Fibroblast of skin of right biceps (primary cell): ENCODE results near the gene OR4D2.

Source experiments
- DNase-seq: peaks from one replicate; pipeline ENCODE4 v3.0.0-alpha.2; 2013

Gene OR4D2

DNA sequence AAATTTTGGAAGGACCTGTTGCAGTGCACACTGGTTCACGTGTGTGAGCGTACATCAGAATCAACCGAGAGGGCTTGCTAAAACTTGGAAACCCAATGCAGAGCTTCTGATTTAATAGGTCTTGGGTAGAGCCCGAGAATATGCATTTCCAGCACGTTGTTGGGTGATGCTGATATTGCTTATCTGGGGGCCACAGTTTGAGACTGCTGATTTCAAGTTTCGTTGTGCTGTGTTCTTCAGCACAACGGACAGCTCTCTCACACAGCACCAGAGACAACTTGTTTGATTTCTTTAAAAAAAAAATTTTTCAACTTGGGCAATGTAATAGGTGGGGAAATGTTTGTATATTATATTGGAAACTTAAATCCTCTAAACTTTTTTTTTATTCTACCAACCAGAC is 9.4 kb downstream of the OR4D2 start:
- no peak for DNase-seq

DNA sequence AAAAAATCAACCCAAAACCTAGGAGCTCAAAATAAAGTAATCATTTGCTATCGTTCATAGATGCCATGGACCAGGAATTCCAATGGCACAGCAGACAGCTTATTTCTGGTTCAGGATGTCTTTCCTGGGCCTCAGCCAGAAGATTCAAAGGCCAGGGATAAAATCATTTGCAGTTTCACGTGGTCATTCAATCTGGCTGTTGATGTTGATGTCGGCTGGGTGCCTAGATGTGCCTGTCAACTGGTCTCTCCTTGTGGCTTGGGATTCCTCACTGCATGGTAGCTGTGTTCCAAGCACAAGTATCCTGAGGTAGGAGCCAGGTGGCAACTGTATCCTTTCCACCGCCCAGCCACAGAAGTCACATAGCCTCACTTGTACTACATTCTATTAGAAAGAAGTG is 15.0 kb downstream of the OR4D2 start:
- DNase-seq: no peak

DNA sequence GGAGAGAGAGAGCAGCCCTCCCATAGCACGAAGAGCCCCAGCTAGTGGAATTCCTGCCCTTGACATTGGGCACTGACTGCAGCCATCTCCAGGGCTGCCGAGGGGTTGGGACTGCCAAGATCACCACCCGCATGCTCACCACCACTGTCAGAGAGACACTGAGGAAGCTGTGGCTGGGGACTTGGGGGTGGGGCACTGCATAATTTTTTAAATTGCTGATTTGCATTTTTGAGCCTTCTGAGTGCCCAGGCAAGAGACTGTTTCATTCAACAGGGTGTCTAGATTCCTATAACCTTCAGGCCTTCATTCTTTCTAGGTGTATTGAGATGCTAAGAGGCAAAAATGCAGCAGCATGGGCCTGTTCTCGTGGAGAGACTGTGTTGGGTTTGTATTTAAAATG is 16.7 kb downstream of the OR4D2 start:
- no peak for DNase-seq

DNA sequence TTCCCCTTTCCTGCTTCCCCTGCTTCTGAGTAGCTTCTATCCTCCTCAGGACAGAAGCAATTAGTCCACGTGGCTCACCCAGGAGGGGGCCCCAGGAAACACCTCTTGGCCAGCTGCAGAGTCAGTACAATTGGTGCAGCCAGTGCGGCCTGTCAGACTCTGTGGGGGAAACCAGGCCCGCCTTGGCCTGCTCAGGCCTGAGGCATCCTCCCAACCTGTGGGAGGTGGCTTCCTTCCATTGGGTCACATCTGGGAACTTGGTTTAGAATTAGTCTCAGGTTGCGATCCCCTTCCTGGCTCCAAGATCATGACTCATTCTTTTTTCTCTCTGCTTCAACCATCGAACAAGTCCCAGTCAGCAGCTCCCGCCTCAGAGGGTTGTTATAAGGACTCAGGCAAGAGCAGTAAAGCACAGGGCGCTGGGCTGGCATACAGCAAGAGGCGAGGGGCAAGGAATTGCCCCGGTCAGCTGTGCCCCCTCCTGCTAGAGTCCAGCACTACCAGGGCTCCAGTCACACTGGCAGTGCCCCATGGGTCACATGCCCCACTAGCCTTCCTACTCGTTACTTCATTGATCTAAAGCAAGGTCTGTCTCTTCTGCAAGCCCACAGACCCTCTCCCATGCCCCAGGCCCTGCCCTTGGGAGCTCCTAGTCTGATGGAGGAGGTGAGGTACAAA is 17.7 kb downstream of the OR4D2 start:
- peak; percentile 69 for DNase-seq

DNA sequence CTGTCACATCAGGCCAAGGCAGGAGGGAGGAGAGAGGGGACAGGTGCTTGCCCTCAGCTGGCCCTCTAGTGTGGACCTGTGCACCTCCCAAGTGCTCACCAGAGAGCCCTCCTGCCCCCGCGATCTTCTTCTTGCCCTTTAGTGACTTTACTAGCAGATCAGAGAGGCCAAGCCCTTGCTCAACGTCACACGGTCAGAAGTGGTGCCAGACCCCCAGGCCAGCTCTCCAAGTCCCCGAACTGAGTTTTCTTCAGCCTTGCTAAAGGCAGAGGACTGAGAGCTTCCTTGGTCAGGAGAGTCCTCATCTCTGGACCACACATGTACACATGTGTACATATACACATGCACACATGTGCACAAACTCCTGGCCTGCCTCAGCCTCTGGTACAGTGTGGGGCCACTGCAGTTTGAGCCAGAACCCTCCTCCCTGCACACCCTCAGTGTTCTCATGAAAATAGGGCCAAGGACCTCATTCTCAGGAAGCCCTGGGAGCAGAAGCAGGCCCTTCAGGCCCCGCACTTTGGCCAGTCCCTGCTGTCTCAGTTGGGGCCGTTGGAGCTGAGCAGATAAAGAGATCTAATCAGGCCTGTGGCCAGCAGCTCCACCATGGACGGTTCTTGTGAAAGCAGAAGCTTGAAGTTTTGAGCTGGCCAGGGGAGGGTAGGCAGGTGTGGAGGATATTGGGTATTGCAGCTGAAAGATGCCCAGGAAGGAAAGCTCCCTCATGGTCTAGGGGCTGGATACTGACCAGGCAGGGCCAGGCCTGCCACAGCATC is 18.4 kb downstream of the OR4D2 start:
- no peak for DNase-seq

DNA sequence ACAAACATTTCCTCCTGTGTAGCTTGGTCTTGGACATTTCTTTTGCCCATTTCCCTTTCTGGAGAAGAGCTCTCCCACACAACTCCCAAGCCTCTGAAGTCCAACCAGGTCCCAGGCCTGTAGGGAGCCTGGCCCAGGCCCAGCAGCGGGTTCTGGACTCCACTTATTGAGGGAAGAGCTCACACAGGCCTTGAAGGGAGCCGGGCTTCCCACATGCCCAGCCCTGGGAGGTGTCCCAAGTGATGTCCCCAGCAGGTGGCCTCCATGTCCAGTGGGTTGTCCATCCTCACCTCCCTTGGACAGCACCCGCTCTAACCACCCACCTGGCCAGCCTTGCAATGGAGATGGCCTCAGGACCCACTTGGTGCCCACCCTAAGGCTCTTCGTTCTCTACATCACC is 19.8 kb downstream of the OR4D2 start:
- DNase-seq: no peak

DNA sequence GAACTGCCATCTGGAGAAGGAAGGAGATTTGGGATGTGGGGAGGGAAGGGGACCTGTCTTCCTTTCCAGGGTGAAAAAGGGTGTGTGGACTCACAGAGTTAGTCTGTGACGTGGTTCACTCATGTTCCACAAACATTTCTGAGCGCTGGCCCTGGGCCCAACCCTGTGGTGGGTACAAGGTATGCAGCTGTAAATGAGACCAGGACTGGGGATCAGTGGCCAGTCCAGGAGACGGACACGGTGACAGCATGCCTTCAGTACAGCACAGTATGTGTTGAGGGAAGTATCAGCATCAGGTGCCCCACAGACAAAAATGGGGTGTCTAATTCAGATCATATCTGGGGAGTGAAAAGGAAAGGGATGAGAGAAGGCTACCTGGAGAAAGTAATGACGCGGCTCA is 20.3 kb downstream of the OR4D2 start:
- DNase-seq: no peak

DNA sequence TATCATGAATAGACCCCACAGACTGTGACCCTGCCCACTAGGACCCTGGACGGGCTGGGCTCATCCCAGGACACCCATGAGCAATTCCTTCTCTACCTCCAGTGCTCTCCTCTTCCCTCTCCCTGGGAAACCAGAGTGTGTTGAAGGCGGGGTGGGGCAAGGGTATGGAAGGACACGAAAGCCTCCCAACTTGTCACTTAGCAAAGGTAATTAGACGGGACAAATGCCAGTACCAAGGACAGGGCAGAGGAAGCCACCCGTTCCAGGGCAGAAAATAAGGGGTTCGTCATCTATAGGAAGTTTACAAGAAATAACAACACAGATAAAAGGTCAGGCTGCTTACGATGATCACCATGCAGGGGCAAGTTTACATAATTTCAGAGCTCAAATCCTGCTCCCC is 20.9 kb downstream of the OR4D2 start:
- DNase-seq: no peak

DNA sequence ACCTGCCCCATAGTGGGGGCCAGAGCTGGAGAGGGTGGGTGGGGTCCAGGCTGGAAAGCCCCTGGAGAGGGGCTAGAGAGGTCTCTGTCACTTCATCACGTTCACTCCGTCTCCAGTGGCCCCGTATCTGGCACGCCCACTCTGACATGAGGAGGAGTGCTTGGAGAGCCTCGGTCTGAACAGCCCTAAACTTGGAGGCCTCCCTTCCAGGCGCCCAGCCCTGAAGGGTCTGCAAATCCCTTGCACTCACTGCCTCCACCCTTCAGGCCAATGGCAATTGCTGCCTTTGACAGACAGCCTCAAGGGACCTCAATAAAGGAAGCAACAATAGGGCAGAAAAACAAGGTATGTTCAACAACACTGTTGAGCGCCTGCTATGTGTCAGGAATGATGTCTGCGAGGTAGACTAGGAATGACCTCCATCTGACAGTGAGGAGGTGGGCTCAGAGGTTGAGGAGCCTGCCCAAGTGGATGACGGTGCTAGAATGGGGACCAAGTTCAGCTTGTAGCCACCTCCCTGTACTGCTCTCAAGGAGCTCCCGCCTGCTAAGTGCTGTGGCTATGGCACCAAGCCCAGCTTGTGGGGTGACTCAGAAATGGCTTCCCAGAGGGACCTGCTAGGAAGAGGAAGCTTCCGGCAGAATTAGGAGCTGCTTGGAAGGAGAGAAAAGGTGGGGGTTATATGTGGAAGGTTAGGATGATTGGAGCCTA is 22.8 kb downstream of the OR4D2 start:
- peak; percentile 87 for DNase-seq

DNA sequence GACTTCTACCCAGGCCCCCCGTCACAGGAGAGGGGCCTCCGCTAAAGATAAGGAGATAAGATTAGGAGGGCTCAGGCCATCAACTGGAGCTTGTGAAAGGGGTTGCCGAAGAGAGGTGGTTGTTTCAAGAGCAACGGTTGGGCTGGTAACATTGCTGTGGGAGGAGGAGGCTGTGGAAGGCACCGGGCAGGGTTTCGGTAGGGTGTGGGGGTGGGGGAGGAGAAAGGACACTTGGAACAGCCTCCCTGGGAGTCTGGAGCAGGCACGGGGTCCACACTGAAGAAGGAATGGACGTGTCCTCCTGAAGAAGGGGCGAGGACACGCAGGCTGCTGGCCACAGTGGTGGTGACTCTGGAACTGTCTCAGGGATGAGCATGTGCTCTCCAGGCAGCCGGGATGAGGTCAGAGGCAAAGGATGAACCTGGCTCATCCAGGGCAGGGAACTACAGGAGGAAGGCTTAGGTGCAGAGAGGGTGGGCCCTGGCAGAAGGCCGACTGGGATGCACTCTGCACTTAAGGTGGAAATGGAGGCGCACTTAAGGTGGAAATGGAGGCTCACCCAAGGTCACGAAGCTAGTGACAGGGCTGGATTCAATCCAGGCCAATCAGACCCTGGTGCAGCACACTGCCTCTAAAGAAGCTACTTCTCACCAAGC is 24.6 kb downstream of the OR4D2 start:
- no peak for DNase-seq

DNA sequence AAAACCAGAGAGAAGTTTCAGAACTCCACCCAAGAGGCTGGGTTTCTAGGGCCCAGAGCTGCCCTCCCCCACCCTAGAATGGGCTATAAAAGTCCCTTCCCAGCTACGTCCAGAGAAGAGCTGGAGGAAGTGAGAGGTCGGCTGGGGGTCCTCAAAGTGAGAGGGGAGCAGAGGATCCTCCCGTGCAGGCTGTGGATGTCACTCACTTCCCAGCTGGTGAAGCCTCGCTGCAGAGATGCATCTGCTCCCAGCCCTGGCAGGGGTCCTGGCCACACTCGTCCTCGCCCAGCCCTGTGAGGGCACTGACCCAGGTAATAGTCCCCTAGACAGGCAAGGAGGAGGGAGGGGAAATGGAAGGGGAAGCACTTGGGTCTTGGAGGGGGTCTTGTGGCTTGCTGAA is 25.8 kb downstream of the OR4D2 start, which contains the start of gene EPX:
Gene EPX (plus strand): TSS at position 115 of the 400 bp plus-strand sequence. CDS start 121 bp downstream, at position 236.
- DNase-seq: no peak

DNA sequence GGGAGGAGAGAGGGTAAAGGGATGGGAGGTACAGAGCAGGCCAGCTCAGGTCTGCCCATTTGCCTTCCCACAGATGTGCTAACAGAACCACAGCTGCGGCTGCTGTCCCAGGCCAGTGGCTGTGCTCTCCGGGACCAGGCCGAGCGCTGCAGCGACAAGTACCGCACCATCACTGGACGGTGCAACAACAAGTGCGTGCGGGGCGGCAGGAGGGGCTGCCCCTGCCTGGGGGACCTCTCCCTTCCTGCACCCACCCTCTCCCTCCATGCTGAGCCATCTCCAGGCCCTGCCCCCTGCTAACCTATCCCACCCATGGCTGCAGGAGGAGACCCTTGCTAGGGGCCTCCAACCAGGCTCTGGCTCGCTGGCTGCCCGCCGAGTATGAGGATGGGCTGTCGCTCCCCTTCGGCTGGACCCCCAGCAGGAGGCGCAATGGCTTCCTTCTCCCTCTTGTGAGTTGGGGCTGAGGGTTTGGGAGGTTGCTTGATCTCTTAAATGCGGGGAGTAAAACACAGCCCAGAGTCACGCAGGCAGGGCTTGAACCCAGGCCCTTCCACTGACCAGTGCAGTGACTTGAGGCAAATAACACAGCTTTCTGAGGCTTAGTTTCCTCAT is 27.0 kb downstream of the OR4D2 start:
- DNase-seq: no peak

DNA sequence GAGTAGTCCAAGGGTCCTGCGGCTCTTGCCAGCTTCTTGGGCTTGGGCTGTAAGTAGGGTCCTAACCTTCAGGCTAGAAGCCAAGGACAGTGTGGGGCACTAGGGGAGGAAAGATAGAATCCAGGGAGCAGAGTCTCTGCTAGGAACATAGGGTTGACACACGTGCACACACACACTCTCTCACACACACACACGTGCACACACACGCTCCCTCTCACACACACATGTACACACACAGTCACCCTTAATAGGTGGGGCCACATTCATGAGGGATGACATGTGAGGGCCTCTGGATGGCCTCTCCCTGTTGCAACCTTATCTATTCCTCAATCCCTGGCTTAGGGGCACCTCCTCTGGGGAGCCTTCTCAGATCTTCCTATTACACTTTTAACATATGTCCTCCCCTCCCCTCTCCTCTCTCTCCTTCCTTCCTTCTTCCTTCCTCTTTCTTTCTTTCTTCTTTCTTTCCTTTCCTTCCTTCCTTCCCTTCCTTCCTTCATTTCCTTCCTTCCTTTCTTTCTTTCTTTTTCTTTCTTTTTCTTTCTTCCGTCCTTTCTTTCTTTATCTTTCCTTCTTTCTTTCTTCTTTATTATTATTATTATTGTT is 28.8 kb downstream of the OR4D2 start:
- no peak for DNase-seq

DNA sequence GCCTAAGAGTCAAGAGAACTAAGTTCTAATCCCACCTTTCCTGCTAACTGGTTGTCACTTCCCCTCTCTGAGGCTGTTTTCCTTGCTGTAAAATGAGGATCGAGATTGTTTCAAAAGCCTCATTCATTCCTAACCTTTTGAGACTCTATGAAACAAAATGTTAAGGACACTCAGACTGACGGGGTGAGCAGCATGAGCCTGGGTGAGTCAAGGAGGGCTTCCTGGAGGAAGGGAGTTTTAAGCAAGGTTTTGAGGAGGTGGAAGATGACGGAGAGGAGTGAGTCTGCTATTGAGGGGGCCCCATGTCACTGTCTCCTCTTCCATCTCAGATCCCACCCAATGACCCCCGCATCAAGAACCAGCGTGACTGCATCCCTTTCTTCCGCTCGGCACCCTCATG is 29.8 kb downstream of the OR4D2 start:
- DNase-seq: no peak

DNA sequence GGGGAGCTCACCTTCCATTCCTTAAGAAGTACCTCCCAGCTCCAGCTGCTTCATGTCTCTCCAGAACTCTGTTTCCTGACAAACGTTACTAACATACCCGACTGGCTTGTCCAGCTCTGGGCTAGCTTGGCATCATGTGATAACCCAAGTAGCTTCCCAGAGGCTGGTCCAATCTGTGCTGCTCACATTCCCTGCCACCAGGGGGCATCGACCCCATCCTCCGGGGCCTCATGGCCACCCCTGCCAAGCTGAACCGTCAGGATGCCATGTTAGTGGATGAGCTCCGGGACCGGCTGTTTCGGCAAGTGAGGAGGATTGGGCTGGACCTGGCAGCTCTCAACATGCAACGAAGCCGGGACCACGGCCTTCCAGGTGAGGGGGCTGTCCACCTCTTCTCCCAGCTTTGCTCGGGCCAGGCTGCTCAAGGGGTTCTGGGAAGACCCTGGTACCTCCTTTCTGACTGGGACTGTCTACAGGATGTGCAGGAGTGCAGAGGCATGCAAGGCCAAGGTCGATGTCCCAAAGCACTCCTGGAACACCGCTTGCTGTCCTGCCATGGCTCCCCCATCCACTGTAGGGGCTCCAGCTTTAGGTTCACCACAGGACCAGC is 33.3 kb downstream of the OR4D2 start:
- peak; percentile 55 for DNase-seq

DNA sequence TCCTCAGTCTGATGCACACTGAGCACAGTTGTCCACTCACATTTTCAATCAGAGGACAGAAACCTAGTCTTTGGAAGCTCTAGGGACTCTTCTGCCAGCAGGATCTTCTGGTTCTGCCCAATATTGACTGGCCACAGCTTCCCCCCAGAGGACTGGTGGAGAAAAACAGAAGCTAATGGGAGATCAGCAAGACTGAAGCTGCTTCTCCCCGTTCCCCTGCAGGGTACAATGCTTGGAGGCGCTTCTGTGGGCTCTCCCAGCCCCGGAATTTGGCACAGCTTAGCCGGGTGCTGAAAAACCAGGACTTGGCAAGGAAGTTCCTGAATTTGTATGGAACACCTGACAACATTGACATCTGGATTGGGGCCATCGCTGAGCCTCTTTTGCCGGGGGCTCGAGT is 36.1 kb downstream of the OR4D2 start:
- DNase-seq: no peak

DNA sequence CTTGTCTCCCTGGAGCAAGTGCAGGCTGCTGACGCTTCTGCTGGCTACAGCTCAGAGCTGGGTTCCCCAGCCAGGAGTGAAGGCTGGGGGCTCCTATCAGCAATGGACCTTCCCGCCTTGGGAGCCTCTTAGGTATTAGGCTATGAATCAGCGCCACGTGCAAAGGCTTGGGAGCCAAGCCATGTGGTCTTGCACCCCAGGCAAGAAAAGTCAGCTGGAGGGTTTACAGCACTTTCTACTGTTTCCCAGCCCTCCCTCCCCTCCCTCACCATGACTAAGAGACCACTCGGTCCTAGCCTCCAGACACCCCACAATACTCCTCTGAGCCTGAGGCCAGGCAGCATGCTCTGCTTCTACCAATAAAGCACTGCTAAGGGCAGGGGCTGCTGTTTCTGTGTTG is 38.0 kb downstream of the OR4D2 start:
- peak; percentile 11 for DNase-seq

DNA sequence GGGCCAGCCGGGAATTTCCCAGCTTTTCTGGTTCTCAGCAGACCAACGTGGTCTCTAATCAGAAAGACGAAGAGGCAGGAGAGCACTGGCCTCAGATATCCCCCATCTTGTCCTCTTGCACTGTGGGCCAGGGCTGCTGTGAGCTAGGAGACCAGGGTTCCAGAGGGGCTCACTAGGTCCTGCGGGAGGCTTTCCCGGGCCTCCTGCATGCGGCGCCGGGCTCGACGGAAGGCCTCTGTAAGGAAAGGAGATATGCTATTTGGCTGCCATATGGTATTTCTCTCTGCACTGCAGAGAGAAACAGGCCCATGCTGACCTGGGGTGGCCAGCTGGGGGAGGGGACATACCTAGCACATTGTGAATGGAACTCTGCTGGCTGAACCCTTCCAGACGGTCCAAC is 39.2 kb downstream of the OR4D2 start:
- DNase-seq: no peak

DNA sequence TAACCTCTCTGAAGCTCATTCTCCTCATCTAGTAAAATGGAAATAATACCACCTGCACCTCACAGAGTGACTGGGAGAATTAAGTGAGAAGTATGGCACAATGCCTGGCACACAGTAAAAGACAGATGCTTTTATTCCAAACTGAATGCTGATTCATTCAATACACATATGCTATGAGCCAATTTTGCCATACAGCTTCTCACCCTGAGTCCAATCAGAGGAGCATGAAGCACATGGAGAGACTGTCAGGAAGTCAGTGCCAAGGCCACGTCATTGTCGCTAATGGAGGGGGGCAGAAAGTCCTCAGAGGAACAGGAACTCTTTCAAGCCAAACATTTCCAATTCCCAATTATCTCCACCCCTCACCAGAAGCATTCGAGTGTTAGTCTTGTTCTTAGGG is 40.7 kb downstream of the OR4D2 start:
- DNase-seq: no peak

DNA sequence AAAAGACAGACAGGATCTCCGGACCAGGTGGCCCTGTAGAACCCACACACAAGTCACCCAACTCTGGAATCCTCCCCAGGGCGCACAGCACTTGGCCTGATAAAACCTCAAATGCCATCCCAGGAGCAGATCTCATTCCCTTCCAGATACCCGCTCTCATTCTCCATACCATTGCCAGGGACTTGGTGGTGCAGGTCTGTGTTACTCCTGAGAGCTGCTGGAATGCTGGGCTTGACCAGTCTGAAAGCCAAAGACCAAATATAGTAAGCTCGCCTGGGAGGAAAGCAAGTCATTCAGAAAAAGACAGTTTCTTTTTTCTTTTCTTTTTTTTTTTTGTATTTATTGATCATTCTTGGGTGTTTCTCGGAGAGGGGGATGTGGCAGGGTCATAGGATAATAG is 41.6 kb downstream of the OR4D2 start:
- DNase-seq: no peak

DNA sequence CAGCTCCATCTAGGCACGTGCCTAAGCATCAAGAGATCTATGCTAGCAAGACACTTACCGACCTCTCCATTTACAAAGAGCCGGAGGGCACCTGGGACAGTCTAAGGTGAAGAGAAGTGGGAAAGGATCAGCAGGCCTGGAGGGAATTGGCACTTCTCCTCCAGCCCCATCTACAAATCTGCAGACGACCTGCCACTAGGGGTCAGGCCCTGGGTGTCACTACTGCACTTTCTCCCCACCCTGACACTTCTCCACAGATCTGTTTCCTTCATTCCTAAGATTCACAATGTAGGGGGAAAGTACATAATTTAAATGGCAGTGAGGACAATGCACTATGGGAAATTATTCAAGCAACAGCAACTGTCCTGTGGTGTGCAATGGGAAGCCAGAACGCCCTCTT is 44.1 kb downstream of the OR4D2 start:
- DNase-seq: no peak

DNA sequence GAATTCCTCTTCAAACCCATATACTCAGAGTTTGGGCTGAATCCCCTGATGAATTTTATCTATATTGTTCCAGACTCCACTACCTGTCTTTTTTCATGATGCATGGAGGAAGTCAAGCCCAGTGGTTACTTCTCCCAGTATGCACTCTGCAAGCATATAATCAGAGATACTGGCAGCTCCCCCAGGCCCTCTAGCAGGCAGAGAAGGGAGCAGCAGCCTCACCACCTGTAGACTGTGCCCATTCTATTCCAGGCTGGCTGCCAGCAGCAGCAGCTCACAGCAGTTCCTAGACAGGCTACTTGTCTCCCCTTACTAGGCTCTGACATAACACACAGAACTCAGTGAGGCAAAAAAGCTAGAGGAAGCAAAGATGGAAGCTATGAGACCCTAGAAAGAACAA is 48.9 kb downstream of the OR4D2 start:
- DNase-seq: no peak
